B cell (primary cell): ENCODE data around the gene KANK3. TPM values are rescaled to one million over a fixed set of nuclear protein-coding genes. Genes with fewer than 3 reads are reported as not detected.

Experiments used
- ATAC-seq: fragments of 200-7000 bp; cut with Tn5 transposase; one replicate; pipeline ENCODE4 v1.10.0; 2021; ENCODE audit warnings: low read depth, mild to moderate bottlenecking, moderate number of reproducible peaks, moderate library complexity
- CTCF ChIA-PET: fragments of 350-600 bp; sonication (Branson Sonifier 250); formaldehyde crosslinking; loops from one replicate; lab custom pipeline; 2021; ENCODE audit warnings: antibody characterized with exemption, inconsistent platforms; lab: Charles Lee
- POLR2A ChIA-PET: fragments of 350-600 bp; sonication (Branson Sonifier 250); formaldehyde crosslinking; loops from one replicate; lab custom pipeline; 2021; ENCODE audit warnings: antibody characterized with exemption; lab: Charles Lee
- DNase-seq: peaks from one replicate; pipeline ENCODE4 v3.0.0; 2013
- H2AFZ ChIP-seq: 2 replicates; pipeline ENCODE4 v1.6.1; 2012; ENCODE audit warnings: mild to moderate bottlenecking, low read depth, low read length; ENCODE audit not compliant: insufficient read depth, poor library complexity, severe bottlenecking
- H3K27ac ChIP-seq, 2 donors: 1 replicate in 1 of 2; 2 replicates in 1 of 2; pipeline ENCODE4 v1.5.1; 2012 to 2013; ENCODE audit warnings: low read length in 2 of 2, mild to moderate bottlenecking in 2 of 2, moderate library complexity in 1 of 2
- H3K27me3 ChIP-seq, 4 experiments: fragments of 200-600 bp in 1 of 4; sonication (generic) in 1 of 4; replicated peaks in 1 of 4; 1 replicate in 2 of 4; 2 replicates in 2 of 4; pipeline versions ENCODE4 v1.6.1 to v1.7.0; 2013 to 2016; ENCODE audit warnings: low read length in 3 of 4, mild to moderate bottlenecking in 2 of 4, mixed read lengths in 1 of 4, moderate library complexity in 1 of 4; ENCODE audit not compliant: insufficient read depth in 4 of 4, control insufficient read depth in 3 of 4; ENCODE audit errors: control extremely low read depth in 1 of 4
- H3K36me3 ChIP-seq, 2 experiments: replicated peaks in 1 of 2; 1 replicate in 1 of 2; 2 replicates in 1 of 2; pipeline versions ENCODE4 v1.6.1 to v1.7.1; 2013; ENCODE audit warnings: low read length in 1 of 2; ENCODE audit not compliant: insufficient read depth in 2 of 2, control insufficient read depth in 1 of 2; ENCODE audit errors: control extremely low read depth in 1 of 2, extremely low read depth in 1 of 2
- H3K4me1 ChIP-seq, 2 donors: fragments of 200-600 bp in 1 of 2; sonication (generic) in 1 of 2; 1 replicate in 1 of 2; 2 replicates in 1 of 2; pipeline versions ENCODE4 v1.5.1 to v1.6.1; 2013 to 2017; ENCODE audit warnings: low read length in 2 of 2; ENCODE audit not compliant: control insufficient read depth in 2 of 2, insufficient read depth in 2 of 2
- H3K4me2 ChIP-seq: replicated peaks from 2 replicates; pipeline ENCODE3; 2012; ENCODE audit warnings: mild to moderate bottlenecking, low read depth, low read length; ENCODE audit not compliant: poor library complexity, severe bottlenecking
- H3K4me3 ChIP-seq, 5 experiments: fragments of 200-600 bp in 1 of 5; sonication (generic) in 1 of 5; 1 replicate in 3 of 5; 2 replicates in 2 of 5; pipeline versions ENCODE4 v1.5.1 to v1.7.0; 2011 to 2016; ENCODE audit warnings: low read length in 4 of 5, mild to moderate bottlenecking in 4 of 5, low read depth in 2 of 5, control low read depth in 1 of 5, moderate library complexity in 1 of 5; ENCODE audit not compliant: insufficient read depth in 1 of 5; ENCODE audit errors: control extremely low read depth in 1 of 5, extremely low read depth in 1 of 5
- H3K79me2 ChIP-seq: fragments of 200-600 bp; sonication (generic); one replicate; pipeline ENCODE4 v1.6.0; 2016; ENCODE audit warnings: low read length; ENCODE audit not compliant: control insufficient read depth, insufficient read depth
- H3K9ac ChIP-seq: fragments of 200-600 bp; sonication (generic); 2 replicates; pipeline ENCODE4 v1.6.1; 2017; ENCODE audit warnings: mild to moderate bottlenecking, low read length, moderate library complexity
- H3K9me3 ChIP-seq, 3 donors: one replicate each; pipeline versions ENCODE4 v1.6.1 to v1.7.1; 2013; ENCODE audit warnings: low read length in 2 of 3; ENCODE audit not compliant: control insufficient read depth in 2 of 3, insufficient read depth in 1 of 3; ENCODE audit errors: control extremely low read depth in 1 of 3
- H4K20me1 ChIP-seq: 2 replicates; pipeline ENCODE4 v1.6.0; 2012; ENCODE audit warnings: mild to moderate bottlenecking, low read length; ENCODE audit not compliant: insufficient read depth, control insufficient read depth, poor library complexity, severe bottlenecking
- H3K27ac Mint-ChIP-seq: one replicate; pipeline ENCODE4 v1.8.0; 2021; ENCODE audit warnings: mixed read lengths
- H3K27me3 Mint-ChIP-seq: one replicate; pipeline ENCODE4 v1.8.0; 2021; ENCODE audit warnings: mixed read lengths
- H3K4me1 Mint-ChIP-seq: one replicate; pipeline ENCODE4 v1.8.0; 2021; ENCODE audit warnings: mixed read lengths
- H3K4me3 Mint-ChIP-seq: one replicate; pipeline ENCODE4 v1.8.0; 2021; ENCODE audit warnings: mixed read lengths
- H3K9me3 Mint-ChIP-seq: one replicate; pipeline ENCODE4 v1.8.0; 2022; ENCODE audit warnings: mixed read lengths; ENCODE audit not compliant: insufficient read depth
- EZH2 ChIP-seq: IDR thresholded peaks from 2 replicates; pipeline ENCODE4 v1.6.1; 2012; ENCODE audit warnings: borderline replicate concordance, low read depth, mild to moderate bottlenecking, moderate library complexity, low read length; ENCODE audit not compliant: insufficient read depth, poor library complexity, severe bottlenecking
- WGBS: methylation state at CpG from one replicate; pipeline ENCODE4 v1.1.5; 2013; ENCODE audit warnings: missing lambda C conversion rate; ENCODE audit not compliant: insufficient coverage; 5-methylcytosine and 5-hydroxymethylcytosine counted together
- intact Hi-C: fragments of 100-400 bp; cut with micrococcal nuclease; formaldehyde crosslinking; loops from one replicate; pipeline ENCODE4 v1.10.0; 2022
- polyA plus RNA-seq: library from polyadenylated mRNA; depleted of rRNA; stranded (reverse); fragments of >200 nt; gene quantifications from 2 replicates; pipeline ENCODE4 v1.2.3, GENCODE V29; 2012
- total RNA-seq, 2 donors: library from RNA; stranded (reverse); fragments of 120-200 nt in 1 of 2; gene quantifications; 1 replicate in 1 of 2; 2 replicates in 1 of 2; pipeline versions ENCODE4 v1.2.3 to v1.2.4, GENCODE V29; 2013 to 2022
- TF ChIP-seq, protein P1 (sequence below): fragments of 200-600 bp; IDR thresholded peaks from one replicate; pipeline ENCODE4 v1.8.0; 2022; ENCODE audit warnings: antibody characterized with exemption, mild to moderate bottlenecking

KANK3 gene
- total and polyA plus RNA-seq, 2 donors (not counting 1 experiment from before 2014, with no cell fraction given) = 0.27 to 0.34 TPM

DNA sequence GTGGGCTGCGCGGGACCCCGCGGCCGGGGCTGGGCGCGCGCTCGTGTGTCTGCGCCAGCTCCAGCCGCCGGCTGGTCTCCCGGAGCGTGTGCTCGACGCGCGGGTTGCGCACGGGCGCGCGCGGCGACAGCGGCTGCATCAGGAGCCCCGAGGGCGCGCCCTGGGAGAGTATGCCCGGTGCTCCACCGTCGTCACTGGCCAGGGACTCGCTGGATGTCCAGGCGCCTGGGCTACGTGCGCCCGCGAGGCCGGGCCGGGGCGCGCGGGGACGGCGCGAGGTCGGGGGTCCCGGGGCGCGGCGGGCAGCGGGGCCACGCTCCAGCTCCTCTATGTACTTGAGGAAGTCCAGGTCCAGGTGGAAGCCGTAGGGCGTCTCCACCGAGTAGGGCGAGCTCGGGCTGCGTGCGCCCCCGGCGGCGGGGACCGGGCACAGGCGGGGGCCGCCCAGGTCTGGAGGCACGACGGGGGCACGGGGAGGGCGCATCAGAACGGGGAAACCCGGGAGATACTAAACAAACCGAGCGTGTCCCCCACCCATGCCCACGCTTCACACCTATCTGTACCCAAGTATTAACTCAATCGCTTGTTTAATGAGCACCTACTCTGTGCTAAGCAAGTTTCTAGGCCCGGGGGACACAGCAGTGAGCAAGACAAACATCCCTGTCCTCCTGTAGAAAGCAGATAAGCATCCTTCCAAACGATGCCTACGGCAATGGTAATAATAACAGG, 7.6 kb downstream of the KANK3 start:
- Mint-ChIP-seq H3K4me3 (peak overlapping the region; percentile 65), H3K27me3 (peaks cover 22% of the 10 kb centered on the region), H3K27ac (no peak overlapping the region), H3K9me3 (no peaks in the 10 kb centered on the region), H3K4me1 (peaks cover 6% of the 10 kb centered on the region)
- H3K79me2 ChIP-seq = no peaks in the 10 kb centered on the region
- H3K27me3 ChIP-seq = peaks cover 0 to 41% (median 12%) of the 10 kb centered on the region in 4 experiments
- H2AFZ ChIP-seq = peak overlapping the region; percentile 38
- ChIA-PET CTCF (interaction anchor here (1.1 to 2.1 kb wide), 2 partner anchors 13 to 18 kb away, joined by 3 to 10 read pairs; no protein-coding TSS in a partner anchor), POLR2A (interaction anchor here (1.0 to 1.7 kb wide), 3 partner anchors 9 to 14 kb away, joined by 3 to 5 read pairs (median 4); partner anchors contain the start of genes NDUFA7 and RPS28)
- ATAC-seq (peak; percentile 53), DNase-seq (peak; percentile 55)
- no peaks in the 10 kb centered on the region for H3K36me3 ChIP-seq
- no peaks in the 10 kb centered on the region for H4K20me1 ChIP-seq
- peak overlapping the region in 2 of 5 experiments; percentile 12 to 46 for H3K4me3 ChIP-seq
- peaks cover 5 to 16% of the 10 kb centered on the region in 2 donors for H3K4me1 ChIP-seq
- intact Hi-C loops = no loop called here
- H3K9ac ChIP-seq = peak overlapping the region; percentile 32
- 2% methylated on average over 77 of the region's 79 CpGs for WGBS
- peak overlapping the region; percentile 79 for H3K4me2 ChIP-seq
- H3K27ac ChIP-seq = no peak overlapping the region
- TF ChIP-seq, protein P1, sequence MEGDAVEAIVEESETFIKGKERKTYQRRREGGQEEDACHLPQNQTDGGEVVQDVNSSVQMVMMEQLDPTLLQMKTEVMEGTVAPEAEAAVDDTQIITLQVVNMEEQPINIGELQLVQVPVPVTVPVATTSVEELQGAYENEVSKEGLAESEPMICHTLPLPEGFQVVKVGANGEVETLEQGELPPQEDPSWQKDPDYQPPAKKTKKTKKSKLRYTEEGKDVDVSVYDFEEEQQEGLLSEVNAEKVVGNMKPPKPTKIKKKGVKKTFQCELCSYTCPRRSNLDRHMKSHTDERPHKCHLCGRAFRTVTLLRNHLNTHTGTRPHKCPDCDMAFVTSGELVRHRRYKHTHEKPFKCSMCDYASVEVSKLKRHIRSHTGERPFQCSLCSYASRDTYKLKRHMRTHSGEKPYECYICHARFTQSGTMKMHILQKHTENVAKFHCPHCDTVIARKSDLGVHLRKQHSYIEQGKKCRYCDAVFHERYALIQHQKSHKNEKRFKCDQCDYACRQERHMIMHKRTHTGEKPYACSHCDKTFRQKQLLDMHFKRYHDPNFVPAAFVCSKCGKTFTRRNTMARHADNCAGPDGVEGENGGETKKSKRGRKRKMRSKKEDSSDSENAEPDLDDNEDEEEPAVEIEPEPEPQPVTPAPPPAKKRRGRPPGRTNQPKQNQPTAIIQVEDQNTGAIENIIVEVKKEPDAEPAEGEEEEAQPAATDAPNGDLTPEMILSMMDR = peak; percentile 26
- TF ChIP-seq EZH2 = no peak
- peaks cover 0 to 11% (median 0%) of the 10 kb centered on the region in 3 donors for H3K9me3 ChIP-seq
